Inferior parietal cortex (tissue), 1 donor: ENCODE data around the gene PTPRD.

Experiments
- DNase-seq: peaks from one replicate; pipeline ENCODE4 v3.0.0-alpha.2; 2016; ENCODE audit errors: extremely low spot score

The PTPRD gene

DNA sequence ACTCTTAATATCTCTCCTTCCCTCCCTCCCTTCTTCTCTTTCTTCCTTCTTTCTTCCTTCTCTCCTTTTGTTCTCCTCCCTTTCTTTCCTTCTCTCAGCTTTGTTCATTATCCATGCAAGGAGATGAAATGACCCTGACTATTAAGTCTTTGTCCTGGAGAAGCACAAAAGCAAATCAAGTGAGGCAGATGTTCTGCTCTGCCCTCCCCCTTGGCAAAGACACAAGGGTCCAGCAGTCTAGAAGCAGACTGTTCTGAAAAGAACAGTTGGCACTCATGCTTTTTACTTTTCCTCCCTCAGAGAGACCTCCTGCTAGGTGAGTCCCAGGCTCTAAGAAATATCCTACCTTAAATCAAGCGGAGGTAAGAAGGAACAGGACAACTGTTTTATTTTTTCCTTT is 1745.7 kb downstream of the PTPRD start:
- no peak for DNase-seq

DNA sequence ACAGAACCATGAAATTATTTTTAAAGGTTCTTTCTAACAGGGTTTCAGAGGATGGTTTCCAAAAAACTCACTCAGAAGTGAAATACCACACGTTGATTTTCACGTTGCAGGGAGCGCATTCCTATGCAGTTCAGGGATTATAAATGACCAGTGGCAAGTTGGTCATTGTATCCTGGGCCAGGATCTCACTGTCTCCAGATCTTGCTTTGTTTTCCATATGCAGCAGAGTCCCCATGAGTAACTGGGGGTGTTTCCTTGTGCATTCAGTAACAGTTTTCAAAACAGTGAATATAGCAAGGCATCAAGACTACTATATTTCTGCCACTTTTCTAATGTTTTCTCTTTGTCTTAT is 1748.3 kb downstream of the PTPRD start:
- DNase-seq: no peak

DNA sequence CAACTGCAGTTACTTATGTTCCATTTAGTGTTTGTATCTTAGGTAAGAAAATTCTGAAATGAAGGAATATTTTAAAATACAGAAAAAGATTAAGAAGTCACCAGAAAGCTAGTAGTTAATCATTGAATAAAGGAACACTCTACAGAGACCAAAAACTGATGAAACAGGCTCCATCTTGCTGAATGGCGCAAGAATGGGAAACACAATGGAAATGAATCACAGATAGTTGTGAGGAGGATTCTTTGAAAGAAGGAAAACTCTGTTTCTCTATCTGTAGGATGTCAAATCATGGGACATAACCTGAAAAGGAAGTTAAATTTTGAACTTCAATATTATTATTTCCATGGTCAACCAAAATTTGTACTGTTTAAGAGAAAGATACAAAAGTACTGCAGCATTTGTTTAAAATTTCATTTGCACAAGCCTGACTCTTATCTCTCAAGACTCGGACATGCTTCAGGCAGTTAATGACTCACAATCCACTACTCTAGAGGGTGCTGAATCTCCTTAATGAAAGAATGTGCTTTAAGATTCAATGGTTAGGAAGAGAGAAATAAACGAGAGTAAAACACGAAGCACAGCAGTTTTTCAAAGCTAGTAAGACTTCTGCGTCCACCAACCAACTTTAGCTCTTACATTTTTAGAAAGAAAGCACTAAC is 1748.8 kb downstream of the PTPRD start:
- no peak for DNase-seq

DNA sequence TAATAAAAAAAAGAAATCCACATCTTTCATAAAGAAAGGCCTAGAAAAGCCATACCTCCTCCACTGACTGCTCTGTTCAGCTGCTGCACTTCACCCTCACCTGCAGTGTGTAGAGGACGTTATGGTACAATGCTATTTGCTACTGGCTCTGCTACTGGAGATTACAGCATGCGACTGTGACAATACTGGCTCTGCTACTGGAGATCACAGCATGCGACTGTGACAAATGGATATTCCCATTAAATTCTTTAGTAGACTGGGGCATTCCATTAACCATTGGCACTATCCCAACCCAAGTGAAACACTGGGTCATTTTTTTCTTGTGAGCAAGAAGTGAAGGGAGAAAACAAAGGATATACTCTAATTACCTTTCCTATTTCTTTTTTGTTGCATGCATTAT is 1749.7 kb downstream of the PTPRD start:
- no peak for DNase-seq

DNA sequence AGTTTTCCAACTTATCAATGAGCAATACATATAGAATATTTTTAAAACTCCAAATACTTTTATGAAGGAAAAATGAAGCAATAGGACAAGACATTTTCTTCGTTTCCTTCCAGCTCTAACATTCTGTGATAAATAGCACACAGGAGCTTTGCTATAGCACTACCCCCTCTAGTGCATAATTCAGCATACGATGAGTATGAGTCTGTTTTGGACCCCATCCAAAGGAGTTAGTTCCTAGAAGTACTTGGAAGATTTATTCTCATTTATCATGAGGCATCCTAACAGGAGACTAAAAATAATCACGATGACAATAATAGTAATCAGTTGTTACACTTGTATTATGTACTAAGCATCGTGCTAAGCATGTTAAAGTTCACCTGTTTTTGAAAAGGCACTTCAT is 1751.9 kb downstream of the PTPRD start:
- no peak for DNase-seq

DNA sequence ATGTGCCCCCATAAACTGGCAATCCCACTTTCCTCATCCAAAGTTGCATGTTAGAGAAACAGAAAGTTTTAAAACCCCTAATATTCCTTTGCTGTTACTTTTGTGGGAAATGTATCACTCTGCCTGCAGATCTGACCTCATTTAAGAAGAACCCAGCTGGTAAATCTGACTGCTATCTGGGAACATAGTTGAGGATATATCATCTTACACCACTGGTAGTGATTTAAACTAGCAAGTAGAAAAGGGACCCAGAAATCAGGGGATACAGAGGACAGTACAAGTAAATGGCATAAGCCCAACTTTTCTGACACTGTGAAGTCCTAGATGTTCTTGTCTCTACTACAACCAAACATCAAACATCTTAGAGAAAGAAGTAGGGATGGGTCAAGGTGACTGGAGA is 1752.7 kb downstream of the PTPRD start:
- no peak for DNase-seq

DNA sequence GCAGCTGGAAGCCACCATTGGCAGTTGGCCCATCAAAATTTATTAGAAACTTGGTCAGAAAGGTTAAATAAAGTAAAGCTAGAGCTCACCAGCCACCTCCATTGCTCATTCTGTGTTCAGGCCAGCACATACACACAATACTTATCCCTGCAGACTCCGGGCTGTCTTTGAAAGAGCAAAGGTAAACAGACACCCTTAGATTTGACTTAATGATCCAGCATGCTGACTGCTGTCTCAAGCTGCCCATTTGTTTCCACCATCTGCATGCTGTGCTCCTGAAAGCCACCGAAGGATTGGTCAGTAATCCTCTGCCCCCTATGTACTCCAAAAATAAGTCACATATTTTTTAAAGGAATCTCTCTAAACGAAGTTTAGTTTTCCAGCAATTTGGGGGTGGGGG is 1753.4 kb downstream of the PTPRD start:
- no peak for DNase-seq

DNA sequence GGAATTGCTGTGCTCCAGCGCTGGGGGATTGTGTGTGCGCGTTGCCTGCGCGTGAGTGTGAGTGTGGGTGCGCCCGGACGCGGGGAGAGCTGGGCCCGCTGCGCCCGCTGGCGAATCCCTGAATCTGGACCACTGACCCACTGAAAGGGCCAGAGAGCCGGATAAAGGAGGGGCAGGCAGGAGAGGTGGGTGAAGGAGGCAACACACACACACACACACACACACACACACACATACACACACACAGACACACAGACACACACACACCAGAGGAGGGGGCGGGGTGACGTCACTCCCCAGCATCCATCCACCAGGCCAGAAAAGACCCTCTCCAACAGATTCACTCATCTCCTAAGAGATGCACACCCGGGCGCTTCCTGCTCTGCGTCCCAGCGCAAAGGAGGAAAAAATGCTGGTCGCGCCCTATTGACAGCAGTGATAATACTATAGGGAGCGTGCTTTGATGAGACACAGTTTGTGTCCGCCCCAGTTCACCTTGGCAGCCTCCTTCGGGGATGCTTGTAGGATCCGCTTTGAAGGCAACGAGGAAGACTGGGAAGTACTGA is 1754.1 kb downstream of the PTPRD start:
- DNase-seq: no peak

DNA sequence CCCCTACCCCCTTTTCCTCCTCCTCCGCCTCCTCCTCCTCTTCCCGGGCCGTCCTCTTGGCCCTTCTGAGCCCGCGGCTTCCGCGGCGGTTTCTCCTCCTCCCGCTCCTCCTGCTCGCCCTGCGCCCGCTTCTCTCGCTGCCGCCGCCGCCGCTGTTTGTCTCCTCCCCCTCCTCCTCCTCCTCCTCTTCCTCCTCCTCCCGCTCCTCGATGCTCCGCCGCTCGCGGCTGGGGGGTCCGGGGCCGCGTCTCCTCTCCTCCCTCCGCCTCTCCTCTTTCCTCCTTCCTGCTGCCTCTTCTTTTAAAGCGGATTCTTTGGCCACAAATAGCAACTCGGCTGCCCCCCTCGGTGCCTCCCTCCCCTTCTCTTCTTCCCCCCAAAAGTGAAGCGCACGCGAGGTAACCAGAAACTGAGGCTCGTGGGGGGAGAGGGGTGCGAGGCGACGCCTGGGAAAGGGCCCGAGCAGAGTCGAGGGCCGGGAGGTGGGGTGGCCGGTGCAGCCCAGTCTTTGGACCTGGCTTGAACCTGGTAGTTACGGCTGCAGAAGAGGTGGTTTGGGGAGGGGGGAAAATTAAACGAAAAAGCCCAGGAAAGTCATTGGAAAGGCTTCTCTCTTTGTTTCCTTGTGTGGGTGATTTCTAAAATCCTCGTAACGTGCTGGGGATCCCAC is 1754.7 kb downstream of the PTPRD start:
- no peak for DNase-seq

DNA sequence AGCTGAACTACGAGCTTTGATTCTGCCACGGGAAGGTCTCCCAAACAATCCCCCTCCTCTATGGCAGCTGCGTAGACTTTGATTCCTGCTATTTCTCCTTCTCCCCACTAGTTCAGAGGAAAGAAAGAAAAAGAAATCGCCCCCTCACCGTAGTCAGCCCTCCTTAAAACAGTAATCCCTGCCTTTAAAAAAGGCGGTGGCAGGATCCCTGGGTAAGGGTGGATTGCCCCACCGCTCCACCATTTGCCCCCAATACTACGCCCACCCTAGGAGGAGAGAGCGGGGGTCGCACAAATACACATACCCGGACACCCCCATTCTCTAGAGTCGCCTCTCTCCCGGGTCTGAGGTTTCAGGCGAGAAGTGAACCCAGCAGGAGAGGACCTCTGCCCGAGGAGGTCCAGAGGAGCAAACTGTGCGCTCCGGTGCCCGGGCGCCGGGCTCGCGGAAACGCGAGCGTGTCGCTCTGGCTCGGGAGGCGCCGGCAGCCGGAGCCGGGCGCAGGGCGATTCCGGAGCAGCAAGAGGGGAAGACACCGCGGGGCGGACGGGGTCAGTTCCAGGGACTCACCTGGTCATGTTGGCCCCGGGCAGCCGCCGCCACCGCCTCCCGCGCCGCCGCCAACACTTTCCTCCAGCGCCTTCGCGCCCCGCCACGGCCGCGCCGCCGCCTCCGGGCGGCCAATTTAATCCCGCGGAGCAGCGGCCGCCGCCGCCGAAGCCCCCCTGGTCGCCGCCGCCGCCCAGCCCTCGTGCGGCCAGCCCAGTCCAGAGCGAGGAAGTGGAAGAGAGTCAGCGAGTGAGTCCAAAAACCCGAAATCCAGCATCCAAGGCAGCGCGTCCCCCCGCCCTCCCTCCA is 1755.5 kb downstream of the PTPRD start:
- DNase-seq: no peak

DNA sequence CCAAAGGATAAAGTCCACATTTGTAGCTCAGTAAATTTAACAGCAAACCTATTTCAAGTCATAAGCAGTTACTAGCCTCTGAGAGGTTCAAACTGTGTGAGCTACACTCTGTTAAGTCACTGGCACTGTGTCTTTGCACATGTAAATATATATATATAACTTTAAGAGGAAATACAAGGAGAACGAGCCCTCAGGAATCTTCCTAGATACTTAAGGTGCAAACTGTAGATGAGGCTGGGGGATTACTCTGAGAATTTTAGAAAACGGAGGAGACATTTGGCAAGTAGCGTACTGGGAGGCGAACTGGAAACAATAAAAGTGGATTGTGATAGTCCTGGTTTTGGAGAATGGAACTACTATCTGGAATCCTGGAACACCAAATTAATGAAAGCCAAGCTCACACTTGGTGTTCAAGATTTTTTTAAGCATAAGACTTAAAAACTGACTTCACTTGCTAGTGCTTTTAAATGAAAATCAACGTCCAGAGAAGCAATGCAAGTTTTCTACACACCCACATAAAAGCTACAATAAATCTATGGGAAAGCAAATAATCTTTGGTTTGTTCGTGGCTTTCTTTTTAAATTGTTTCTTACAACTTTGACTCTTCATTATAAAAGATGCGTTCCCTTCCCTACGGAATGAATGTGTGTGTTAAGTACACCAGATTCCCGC is 1756.3 kb downstream of the PTPRD start:
- DNase-seq: no peak

DNA sequence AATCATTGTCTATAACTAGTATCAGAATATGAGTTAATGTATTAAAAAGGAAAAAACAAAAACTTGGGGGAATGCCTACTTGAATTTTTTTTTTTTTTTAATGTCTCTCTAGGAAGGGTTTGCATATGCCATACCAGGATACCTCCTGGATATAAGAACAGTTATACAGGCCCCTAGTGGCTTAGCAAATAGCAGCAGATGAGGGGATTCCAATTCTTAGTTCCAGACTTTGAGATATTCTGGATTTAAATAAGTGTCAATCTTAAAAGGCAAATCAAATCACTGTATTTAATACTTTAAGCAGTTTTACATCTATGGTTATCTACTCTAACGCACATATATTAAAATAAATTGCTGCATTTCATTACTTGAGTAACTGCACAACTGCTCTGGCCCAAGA is 1757.8 kb downstream of the PTPRD start:
- no peak for DNase-seq

DNA sequence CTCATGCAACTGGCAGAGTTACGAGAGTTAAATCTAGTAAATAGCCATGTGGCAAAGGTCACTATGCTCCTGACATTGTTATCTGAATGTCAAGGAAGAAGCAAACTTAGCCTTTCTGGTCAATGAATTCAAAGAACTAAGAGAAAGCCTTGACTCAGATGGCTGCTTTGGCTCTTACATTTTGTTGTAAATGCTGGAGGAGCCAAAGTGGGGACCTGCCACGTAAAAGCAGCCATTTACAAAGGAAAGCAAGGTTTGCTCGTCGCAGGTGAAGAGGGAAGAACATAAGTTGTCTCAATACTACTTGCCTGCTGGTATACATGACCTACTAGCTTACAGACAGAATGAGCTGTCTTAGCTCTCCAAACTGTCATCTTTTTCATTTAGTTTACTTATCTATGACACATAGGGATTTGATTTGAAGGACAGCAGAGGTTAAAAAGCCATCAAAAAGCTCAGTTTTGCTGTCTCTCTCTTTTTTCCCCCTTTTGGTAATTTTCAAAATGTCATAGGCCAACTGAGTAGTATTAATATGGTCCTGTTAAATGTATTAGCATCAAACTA is 1760.4 kb downstream of the PTPRD start:
- DNase-seq: no peak

DNA sequence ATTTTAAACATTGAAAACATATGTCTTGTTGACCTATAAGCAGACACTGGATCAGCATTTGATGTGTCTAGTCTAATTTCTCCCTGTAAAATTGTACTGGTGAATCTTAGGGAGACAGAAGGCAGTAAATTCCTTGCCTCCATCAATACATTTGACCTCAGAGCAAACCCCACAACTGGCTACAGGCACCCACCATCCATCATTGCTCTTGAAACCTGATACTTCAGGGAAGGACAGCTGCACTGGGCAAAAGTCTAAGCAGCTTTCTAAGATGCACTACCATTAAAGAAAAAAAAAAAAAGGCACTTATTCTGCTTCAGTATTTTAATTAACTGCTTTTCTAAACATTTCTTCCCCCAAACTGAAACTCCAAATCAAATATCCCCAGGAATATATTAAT is 1761.9 kb downstream of the PTPRD start:
- DNase-seq: no peak

DNA sequence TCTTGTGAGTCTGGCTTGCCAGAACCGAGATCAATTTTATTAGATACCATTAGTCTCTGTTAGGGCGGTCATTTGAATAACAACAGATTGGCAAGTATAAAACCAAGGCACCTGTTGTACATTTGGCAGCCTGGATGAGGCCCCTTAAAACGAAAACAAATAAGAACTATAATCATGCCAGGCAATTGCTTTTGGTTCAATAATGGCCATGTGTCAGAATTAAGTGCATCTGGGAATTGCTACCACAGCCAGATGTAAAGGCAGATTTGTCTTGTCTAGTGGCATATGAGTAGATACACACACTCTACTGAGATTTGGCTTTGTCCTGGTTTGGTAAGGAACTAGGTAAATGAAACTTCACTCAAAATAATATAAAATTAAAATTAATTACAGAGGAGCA is 1767.0 kb downstream of the PTPRD start:
- no peak for DNase-seq

DNA sequence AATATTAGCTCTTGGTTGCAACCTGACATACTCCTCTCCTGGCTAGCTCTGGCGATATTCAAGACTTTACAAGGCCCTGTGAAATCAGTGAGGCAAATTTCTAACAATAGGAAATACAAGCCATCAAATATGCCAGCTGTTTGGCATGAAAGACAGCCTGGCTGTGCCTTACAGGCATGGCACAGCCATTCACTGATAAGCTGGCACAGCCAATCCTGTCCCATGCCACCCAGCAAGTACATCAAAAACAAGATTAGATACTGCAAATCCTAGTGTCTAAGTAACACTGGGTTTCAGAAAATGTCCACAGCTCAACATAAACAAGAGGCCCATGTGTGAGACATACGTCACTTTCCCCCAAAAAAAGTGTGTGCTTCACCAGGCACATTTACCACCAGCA is 1767.4 kb downstream of the PTPRD start:
- no peak for DNase-seq

DNA sequence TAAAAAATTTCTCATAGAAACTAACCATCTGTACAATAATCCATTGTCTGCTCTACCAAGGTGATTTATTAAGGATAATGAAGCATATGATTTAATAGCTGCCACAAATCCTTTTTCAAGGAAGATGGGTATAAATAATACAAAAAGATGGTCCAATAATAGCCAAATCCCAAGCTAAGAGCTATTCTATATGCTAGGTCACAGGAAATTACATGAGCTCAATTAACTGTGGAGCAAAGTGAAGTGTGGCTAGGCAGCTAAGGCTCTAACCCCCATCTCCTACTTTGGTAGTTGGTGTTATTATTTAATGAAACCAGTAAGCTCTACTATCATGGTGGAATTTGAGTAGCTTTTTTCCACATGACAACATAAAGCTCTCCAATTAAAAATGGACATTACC is 1768.3 kb downstream of the PTPRD start:
- DNase-seq: no peak

DNA sequence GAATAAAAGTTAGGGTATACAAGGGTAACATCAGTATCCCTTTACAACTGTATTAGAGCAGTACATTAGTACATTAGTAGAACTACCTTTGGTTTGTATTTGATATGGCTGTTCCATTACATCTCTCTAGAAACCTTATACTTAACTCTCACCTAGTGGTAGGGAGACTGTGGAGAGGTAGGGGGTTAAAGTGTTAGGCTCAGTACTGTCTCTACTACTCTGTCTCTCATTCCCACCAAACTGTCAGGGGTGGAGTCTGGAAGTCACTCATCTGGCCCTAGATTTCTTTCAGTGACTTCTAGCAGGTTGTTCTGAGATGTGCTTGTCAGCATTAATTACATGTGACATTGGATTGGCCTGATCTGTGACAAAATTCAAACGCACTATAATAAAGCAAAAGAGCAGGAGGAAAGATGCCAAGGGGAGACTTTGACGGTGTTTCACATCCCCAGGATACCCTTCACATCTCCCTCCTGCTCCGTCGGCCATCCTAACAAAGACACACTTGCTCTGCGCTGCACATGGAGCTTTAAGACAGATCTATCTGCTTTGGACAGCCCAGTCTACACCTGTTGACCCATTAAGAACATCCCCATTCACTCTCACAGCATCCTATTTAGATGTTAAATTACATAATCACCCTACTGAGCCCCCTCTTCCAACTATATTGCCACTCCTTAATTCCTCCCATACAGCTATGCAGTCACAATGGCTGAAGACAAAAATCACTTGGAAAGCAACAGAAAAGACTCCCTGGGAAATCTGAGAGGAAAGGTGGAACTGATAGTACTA is 1770.2 kb downstream of the PTPRD start:
- DNase-seq: no peak

DNA sequence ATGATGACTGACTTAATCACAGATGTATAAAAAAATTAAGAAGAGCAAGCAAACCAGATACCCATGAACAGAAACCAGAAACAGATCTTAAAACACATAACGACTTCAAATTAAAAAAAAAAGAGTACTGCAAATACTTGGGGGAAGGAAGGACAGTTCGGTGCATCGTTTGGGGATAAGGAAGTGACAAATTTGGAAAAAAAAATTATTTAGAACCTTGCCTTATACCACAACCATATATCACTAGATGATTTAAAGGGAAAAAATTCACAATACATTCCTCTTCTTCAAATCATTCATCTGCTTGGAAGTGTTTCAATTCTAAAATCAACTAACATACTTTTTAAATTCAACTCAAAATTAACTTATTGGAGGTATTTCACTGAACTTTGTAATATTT is 1774.7 kb downstream of the PTPRD start:
- DNase-seq: no peak

DNA sequence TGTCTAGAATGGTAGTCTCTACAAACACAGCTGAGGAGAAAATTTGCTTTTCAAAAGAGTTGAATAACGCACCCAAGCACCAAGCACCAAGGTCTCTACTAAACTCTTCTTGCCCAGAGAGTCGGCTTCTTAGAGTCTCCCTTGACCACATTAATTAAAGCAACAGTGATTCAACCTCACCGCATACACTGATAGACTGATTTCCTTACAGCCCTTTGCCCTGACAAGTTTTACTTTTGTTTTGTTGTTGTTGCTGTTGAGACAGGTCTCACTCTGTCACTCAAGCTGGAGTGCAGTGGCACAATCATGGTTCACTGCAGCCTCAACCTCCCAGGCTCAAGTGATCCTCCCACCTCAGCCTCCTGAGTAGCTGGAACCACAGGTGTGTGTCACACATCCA is 1777.5 kb downstream of the PTPRD start:
- no peak for DNase-seq

DNA sequence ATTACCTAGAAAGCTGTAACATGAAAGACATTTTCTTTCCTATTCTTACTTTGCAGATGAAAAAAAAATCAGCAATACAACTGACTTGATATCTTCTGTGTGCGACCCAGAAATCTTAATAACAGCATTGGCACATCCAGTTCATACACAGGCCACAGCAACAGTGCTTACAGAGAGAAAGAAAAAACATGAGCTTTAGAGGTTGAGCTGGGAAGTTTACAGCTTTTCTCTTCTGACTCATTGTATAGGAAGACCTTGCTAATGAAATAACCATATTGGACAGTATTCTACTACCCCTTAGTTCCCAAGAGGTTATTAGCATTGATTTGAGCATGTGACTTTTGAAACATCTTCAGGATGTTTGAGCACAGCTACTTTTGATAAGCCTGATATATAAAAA is 1779.8 kb downstream of the PTPRD start:
- DNase-seq: no peak
